ENCODE results near the gene SSBP3.

Gene SSBP3

DNA sequence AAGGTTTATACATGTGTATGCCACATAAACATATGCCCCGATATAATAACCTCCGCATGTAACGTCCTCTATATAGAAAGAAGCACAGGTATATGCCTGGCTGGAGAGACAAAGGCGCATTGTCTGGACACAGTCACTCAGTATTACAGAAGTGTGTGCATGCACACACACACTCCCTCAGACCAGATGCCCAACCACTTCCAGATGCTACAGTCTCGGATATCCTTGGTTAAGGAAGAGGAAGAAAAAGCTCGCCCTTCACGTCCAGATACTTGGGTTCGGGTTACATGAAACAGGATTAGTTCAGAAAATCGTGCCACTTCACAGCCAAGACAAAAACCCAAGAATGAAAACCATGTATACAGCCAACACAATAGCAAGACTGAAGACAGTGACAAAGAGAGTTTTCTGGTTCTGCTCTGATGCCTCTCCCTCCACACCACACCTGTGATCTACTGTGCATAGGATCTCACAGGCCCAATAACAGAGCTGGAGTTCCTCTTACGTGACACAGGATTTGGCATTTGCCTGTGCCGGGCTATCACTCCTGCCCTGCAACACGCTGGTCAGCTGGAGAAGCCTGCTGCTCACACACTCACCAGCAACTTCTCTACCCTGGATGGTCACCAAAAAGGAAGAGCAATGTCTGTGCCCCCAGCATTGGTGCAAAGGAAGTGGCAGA is 75.0 kb downstream of the SSBP3 start:
- peak overlapping the region; percentile 45 for H3K27ac ChIP-seq
- TF ChIP-seq Cebpa-rat (IDR thresholded peaks at IDR 0.05), result no peak

DNA sequence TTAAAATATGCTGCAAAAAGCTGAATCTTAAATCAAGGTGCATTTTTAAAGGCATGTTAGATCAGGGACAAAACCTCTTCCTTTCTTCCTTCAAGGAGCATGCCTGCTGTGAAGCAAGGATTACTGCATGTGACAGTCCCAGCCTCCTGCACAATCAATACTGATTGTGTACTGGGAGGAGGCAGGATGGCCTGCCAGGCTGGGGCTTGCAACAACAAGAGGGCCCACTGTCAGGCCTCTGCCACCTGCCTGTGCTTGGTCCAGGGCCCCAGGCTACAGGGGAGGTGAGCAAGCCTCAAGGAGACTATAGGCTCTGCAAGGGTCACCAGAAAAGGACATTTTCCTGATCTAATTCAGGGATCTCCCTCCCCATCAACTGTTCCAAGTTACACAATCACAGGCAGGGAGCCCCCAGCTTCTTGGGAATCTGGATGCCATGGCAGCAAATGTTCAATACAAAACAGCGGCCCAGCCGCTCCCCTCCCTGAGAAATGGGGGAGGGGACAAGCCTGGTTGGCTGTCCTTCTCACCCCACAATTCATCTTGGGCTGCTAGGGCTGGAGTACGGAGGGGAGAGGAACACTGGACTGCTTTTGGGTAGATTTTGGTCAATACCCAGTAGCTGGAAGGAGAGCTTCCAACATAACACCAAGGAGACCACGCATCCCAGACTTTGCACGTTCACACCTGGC is 76.7 kb downstream of the SSBP3 start:
- Histone ChIP-seq H3K9ac (peak overlapping the region; percentile 16; the same call in 1 of the 2 replicates), H3K4me2 (peak overlapping the region; percentile 87), H3K9me3 (peaks cover 5% of the 10 kb centered on the region; the same call in 1 of the 2 replicates), H3K4me1 (peaks cover 80% of the 10 kb centered on the region), H3K27me3 (no peaks in the 10 kb centered on the region), H3K4me3 (no peak overlapping the region), H3K27ac (peak overlapping the region; percentile 72), H4K20me1 (peaks cover 97% of the 10 kb centered on the region), H3K36me3 (peaks cover 45% of the 10 kb centered on the region)
- TF ChIP-seq Cebpa-rat (IDR thresholded peaks at IDR 0.05), result no peak

More for the DNA sequence above, 75.0 kb downstream of the SSBP3 start:
- Histone ChIP-seq H3K4me3 (no peak overlapping the region), H3K36me3 (peaks cover 54% of the 10 kb centered on the region), H3K4me1 (peaks cover 77% of the 10 kb centered on the region), H4K20me1 (peaks cover 97% of the 10 kb centered on the region), H3K4me2 (peak overlapping the region; percentile 87), H3K27me3 (no peaks in the 10 kb centered on the region), H3K9ac (no peak overlapping the region), H3K9me3 (peaks cover 5% of the 10 kb centered on the region; the same call in 1 of the 2 replicates)

DNA sequence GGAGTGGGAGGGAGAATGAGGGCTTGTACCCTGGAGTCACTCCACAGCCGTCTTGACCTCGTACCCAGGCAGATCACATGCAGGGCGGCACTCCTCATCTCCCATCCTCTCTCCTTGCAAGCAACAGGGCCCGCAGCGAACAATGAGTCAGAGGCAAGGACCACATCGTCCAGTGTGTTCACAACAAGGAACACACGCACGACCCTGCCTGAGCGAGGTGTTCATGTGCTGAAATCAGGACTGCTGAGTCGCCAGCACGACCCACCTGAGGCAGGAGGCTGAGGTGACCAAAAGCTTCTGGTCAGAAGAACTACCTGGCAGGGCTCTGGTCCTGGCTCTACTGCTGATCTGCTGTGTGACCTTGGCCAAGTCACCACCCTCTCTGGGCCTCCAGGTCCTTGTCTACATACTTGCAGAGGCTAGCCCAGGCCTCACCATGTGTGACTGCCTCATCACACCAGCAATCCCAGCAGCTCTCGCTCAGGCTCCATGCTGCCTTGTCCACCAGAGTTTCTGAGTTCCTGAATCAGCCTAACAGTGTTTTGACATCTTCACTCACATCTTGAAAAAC is 78.0 kb downstream of the SSBP3 start:
- Histone ChIP-seq H3K27me3 (no peaks in the 10 kb centered on the region), H3K27ac (peak overlapping the region; percentile 72), H3K36me3 (peaks cover 43% of the 10 kb centered on the region), H3K4me1 (peaks cover 76% of the 10 kb centered on the region), H3K4me2 (peak overlapping the region; percentile 87), H3K4me3 (peak overlapping the region; percentile 44), H3K9ac (peak overlapping the region; percentile 67), H4K20me1 (peaks cover 98% of the 10 kb centered on the region), H3K9me3 (no peaks in the 10 kb centered on the region)
- no peak for TF ChIP-seq Cebpa-rat (IDR thresholded peaks at IDR 0.05)

DNA sequence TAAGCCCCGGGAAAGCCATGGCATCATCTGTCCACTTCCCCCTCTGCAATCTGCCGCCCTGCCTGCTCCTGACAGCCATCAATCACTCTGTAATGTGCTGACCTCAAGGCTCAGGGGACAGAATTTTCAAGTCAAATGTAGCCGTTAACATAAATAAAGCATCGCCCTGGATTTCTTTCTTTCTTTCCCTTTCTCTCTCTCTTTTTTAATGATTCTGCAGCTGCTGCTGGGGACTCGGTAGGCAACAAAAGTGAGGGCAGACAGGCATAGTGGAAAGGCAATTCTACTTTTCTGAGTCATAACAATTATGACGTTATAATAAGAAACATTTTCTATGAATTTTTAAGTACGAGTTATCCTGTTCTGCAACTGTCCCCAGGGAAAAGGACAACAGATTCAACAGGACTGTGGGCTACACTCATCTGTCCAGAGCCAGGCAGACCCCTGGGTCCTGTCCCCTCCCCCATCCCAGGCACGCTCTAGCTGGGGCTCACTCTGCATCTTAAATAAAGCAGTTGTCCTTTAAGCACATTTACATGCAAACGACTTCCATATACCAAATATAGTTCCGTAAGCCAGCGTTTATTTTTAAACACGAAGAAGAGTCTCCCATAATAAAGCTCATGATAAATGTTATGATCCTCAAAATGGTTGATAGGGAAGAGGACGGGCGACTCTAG is 78.7 kb downstream of the SSBP3 start:
- no peak for TF ChIP-seq Cebpa-rat (IDR thresholded peaks at IDR 0.05)
- Histone ChIP-seq H3K27ac (peak overlapping the region; percentile 72), H3K27me3 (no peaks in the 10 kb centered on the region), H3K36me3 (peaks cover 45% of the 10 kb centered on the region), H3K4me2 (peak overlapping the region; percentile 87), H3K9ac (peak overlapping the region; percentile 67), H4K20me1 (peaks cover 98% of the 10 kb centered on the region), H3K4me3 (peak overlapping the region; percentile 44), H3K9me3 (no peaks in the 10 kb centered on the region), H3K4me1 (peaks cover 75% of the 10 kb centered on the region)

DNA sequence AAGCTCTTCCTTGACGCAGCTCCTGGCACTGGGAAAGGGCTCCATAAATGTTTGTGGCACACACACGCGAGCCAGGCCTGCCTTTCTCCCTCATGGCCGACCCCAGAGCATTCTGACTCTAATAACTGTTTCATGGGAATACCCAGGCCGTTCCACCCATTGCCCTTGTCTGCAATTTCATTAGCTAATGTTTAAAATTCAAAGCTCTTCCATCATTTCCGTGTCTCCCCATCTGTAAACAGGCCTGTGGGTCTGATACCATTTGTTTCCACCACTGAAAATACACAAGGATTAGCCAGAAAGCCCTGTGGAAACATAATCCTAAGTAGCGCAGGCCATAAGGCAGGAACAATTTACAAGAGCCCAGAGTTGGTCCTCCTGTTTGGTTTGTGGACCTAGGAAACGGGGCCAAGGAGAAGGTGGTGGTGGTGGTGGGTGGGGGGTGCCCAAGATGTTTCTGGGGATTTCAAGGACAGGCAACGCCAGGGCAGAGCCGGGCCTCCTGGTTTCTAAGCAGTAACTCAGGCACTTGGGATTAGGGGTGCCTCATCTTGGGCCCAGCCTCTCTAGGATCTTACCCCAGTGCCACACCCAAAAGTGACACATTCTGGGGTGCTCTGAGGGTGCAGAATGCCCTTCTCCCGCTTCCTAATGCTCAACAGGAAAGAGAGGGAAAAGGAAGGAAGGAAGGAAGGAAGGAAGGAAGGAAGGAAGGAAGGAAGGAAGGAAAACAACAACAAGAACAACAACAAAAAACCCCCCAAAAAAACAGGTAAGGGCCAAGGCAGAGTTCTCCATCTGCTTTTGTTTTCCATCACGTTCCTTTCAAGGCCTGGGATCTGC is 79.4 kb downstream of the SSBP3 start:
- H3K4me1 ChIP-seq, result peaks cover 67% of the 10 kb centered on the region
- peak overlapping the region; percentile 87 for H3K4me2 ChIP-seq
- no peaks in the 10 kb centered on the region for H3K9me3 ChIP-seq
- H3K36me3 ChIP-seq, result peaks cover 46% of the 10 kb centered on the region
- no peaks in the 10 kb centered on the region for H3K27me3 ChIP-seq
- H3K4me3 ChIP-seq, result peak overlapping the region; percentile 44
- peak overlapping the region; percentile 67; the same call in 1 of the 2 replicates for H3K9ac ChIP-seq
- H4K20me1 ChIP-seq, result peaks cover 98% of the 10 kb centered on the region
- no peak for TF ChIP-seq Cebpa-rat (IDR thresholded peaks at IDR 0.05)
- peak overlapping the region; percentile 72 for H3K27ac ChIP-seq

DNA sequence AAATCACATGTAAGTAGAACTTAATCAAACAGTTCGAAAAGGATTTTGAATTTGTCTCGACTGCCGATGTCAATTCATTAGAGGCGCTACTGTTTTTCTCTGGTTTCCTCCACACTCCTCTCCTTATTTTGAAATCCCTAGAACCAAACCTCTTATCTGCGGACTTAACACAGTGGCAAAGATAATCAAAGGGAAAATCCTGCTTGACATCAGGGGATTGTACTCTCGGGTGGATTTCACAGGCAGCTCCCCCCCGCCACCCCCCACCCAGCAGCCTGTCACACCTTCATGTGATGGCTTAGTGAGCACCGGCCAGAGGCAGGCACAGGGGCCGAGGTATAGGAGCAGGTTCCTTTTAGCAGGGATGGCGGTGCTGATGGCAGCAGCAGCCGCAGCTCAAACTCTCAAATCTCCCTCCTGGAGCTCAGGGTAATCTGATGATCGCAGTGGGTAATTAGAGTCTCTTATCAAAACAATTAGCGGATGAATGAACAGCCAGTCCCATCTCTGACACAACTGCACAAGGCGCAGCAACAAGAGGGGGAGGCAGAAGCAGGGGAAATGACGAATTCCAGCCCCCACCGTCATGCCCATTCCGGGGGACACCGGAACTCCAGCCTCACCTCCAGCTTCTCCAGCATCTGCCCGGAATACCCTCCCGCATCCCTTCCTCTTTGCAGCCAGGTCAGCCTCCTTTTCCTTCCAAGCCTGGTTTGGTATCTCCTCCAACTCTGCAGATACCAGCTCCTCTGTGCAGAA is 80.3 kb downstream of the SSBP3 start:
- TF ChIP-seq Cebpa-rat (IDR thresholded peaks at IDR 0.05), result no peak
- Histone ChIP-seq H3K9ac (no peak overlapping the region), H3K36me3 (peaks cover 49% of the 10 kb centered on the region), H3K4me3 (no peak overlapping the region), H3K27me3 (no peaks in the 10 kb centered on the region), H3K27ac (peak overlapping the region; percentile 72; the same call in 1 of the 2 replicates), H3K4me2 (no peak overlapping the region), H3K4me1 (peaks cover 58% of the 10 kb centered on the region), H4K20me1 (peaks cover 98% of the 10 kb centered on the region), H3K9me3 (no peaks in the 10 kb centered on the region)

DNA sequence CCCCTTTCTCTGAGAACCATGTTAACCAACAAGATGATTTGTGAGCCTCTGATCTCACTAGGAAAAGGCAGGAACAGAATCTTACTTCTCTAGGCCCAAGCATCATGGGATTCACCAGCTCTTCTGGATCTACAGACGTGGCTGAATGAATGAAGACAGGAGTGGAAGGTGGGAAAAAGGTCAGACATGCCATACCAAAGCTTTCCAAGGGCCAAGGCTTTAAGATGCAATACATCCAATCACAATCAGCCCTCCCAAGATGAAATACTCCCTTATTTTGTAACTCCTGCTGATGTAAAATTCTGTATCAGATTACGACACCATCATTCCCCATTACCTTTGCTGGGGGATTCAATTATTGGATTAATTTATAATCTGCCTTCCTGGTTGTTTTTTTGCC is 80.9 kb downstream of the SSBP3 start:
- no peak overlapping the region for H3K4me3 ChIP-seq
- peaks cover 55% of the 10 kb centered on the region for H3K36me3 ChIP-seq
- peaks cover 52% of the 10 kb centered on the region for H3K4me1 ChIP-seq
- no peak for TF ChIP-seq Cebpa-rat (IDR thresholded peaks at IDR 0.05)
- H3K27ac ChIP-seq, result no peak overlapping the region
- no peak overlapping the region for H3K9ac ChIP-seq
- no peaks in the 10 kb centered on the region for H3K27me3 ChIP-seq
- H3K4me2 ChIP-seq, result no peak overlapping the region
- peaks cover 98% of the 10 kb centered on the region for H4K20me1 ChIP-seq
- H3K9me3 ChIP-seq, result no peaks in the 10 kb centered on the region

DNA sequence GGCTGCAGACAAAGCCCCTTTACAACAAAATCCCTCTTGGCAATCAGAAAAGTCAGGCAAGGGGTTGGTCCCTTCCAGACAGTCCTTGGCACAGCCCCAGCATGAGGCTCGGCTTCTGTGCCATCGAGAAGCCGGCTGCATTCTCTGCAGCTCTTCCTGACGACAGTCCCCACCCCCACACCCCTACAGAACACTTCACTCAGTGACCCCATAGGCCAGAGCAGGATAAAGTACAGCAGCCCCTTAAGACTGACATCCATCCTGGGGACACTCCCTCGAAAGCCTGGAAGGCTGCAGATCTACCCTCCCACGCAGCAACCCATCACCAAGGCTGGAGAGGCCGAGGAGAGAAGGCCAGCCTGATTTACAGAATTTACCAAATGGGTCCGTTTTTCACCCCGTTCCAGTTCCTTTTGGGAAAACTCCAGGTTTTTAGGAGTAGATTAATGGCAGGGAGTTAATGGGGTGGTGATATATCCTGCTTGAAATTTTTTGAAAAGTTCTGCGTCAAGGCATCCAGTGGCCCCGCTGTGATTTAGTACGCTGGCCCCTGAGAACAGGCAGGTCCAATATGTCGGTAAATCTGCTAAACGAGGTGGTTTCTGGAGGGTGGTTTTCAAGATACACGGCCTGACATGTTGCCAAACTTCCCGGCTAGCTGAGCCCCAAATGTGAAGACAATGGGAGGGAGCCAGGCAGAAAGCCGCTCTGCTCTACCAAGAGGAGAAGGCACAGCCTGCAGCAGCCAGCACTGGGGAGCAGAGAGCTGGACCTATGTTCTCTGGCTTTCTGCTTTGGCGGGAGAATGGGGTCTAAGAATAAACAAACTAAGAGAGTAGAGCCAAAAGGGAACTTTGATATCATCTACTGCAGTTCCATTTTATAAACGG is 81.7 kb downstream of the SSBP3 start:
- H3K9ac ChIP-seq, result no peak overlapping the region
- H3K9me3 ChIP-seq, result no peaks in the 10 kb centered on the region
- H3K4me3 ChIP-seq, result no peak overlapping the region
- TF ChIP-seq Cebpa-rat (IDR thresholded peaks at IDR 0.05), result no peak
- H3K36me3 ChIP-seq, result peaks cover 61% of the 10 kb centered on the region
- no peak overlapping the region for H3K4me2 ChIP-seq
- no peaks in the 10 kb centered on the region for H3K27me3 ChIP-seq
- H4K20me1 ChIP-seq, result peaks cover 98% of the 10 kb centered on the region
- H3K27ac ChIP-seq, result no peak overlapping the region
- peaks cover 44% of the 10 kb centered on the region for H3K4me1 ChIP-seq
